ENCODE results near the gene LMAN1. TPM values are rescaled to one million over a fixed set of nuclear protein-coding genes. Genes with fewer than 3 reads are reported as not detected.

LMAN1 gene
- total RNA-seq, 1 experiment from 2014 or later = 40.6 TPM

DNA sequence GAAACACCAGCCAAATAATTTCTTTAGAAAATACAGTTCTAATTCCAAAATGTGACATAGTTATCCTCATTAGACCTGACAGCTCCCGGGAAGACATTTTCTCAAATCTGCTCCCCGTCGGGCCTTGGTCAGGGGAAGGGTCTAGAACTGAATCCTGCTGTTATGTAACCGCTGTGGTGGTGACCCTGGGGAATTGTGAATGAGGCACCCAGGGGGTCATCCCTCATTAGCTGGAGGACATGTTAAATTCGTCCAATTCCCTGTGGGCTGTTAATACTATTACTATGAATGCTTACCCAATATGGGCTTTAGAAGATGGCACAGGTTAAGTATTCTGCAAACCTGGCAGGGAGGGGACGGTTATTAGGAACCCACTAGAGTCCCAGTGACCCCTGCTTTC, 52.4 kb downstream of the LMAN1 start:
- BruUV-seq (replicated peaks) = no TSS peak
- Histone ChIP-seq H3K36me3 (ENCODE audit: control insufficient read depth, insufficient read depth, low read length) (no peaks in the 10 kb centered on the region), H3K4me1 (no peaks in the 10 kb centered on the region), H3K4me3 (ENCODE audit: low read depth, low read length) (no peak overlapping the region), H3K9me3 (no peaks in the 10 kb centered on the region), H3K27me3 (replicated peaks; ENCODE audit: control insufficient read depth, insufficient read depth, low read length) (no peaks in the 10 kb centered on the region)
- Mint-ChIP-seq H3K9me3 (ENCODE audit: unreplicated experiment) (no peaks in the 10 kb centered on the region), H3K27ac (ENCODE audit: unreplicated experiment) (no peak overlapping the region), H3K27me3 (ENCODE audit: insufficient read depth, unreplicated experiment) (peaks cover 15% of the 10 kb centered on the region), H3K36me3 (ENCODE audit: insufficient read depth, unreplicated experiment) (no peaks in the 10 kb centered on the region), H3K4me3 (ENCODE audit: unreplicated experiment) (no peak overlapping the region), H3K4me1 (ENCODE audit: low read depth, unreplicated experiment) (no peaks in the 10 kb centered on the region)
- ChIA-PET CTCF (no interaction called here), POLR2A (no interaction called here)
- intact Hi-C loops (cut with micrococcal nuclease; ENCODE audit: unreplicated experiment) = no loop called here
- TF ChIP-seq, protein P1, sequence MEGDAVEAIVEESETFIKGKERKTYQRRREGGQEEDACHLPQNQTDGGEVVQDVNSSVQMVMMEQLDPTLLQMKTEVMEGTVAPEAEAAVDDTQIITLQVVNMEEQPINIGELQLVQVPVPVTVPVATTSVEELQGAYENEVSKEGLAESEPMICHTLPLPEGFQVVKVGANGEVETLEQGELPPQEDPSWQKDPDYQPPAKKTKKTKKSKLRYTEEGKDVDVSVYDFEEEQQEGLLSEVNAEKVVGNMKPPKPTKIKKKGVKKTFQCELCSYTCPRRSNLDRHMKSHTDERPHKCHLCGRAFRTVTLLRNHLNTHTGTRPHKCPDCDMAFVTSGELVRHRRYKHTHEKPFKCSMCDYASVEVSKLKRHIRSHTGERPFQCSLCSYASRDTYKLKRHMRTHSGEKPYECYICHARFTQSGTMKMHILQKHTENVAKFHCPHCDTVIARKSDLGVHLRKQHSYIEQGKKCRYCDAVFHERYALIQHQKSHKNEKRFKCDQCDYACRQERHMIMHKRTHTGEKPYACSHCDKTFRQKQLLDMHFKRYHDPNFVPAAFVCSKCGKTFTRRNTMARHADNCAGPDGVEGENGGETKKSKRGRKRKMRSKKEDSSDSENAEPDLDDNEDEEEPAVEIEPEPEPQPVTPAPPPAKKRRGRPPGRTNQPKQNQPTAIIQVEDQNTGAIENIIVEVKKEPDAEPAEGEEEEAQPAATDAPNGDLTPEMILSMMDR (IDR thresholded peaks at IDR 0.05; ENCODE audit: insufficient read depth in 1 of 2, low read depth in 1 of 2, low read length in 1 of 2, severe bottlenecking in 1 of 2, unreplicated experiment in 1 of 2) = no peak
- no peak for DNase-seq

DNA sequence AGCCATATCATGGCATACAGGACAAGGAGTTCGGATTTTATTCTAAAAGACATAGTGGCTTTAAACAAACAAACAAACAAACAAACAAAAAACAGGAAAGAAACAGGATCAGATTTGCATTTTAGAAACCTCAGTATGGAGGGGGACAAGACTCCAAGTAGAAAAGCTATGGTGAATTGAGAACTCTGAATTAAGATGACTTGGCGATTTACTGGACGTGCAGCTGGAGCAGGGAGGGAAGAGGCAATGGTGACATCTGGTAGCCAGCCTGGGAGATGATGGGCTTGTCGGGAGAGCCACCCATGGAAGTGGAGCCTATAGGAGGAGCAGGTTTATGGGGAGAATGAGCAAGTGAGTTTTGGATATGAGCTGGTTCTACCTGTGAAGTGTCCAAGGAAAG, 53.8 kb downstream of the LMAN1 start:
- no peaks in the 10 kb centered on the region for H3K4me1 ChIP-seq
- H3K27me3 ChIP-seq (replicated peaks; ENCODE audit: control insufficient read depth, insufficient read depth, low read length) = no peaks in the 10 kb centered on the region
- no peak overlapping the region for H3K4me3 Mint-ChIP-seq (ENCODE audit: unreplicated experiment)
- ChIA-PET CTCF (no interaction called here), POLR2A (no interaction called here)
- H3K9me3 Mint-ChIP-seq (ENCODE audit: unreplicated experiment) = no peaks in the 10 kb centered on the region
- H3K36me3 Mint-ChIP-seq (ENCODE audit: insufficient read depth, unreplicated experiment) = no peaks in the 10 kb centered on the region
- H3K27me3 Mint-ChIP-seq (ENCODE audit: insufficient read depth, unreplicated experiment) = peaks cover 13% of the 10 kb centered on the region
- no peaks in the 10 kb centered on the region for H3K9me3 ChIP-seq
- TF ChIP-seq, protein P1 (IDR thresholded peaks at IDR 0.05; ENCODE audit: insufficient read depth in 1 of 2, low read depth in 1 of 2, low read length in 1 of 2, severe bottlenecking in 1 of 2, unreplicated experiment in 1 of 2) = no peak
- BruUV-seq (replicated peaks) = no TSS peak
- H3K36me3 ChIP-seq (ENCODE audit: control insufficient read depth, insufficient read depth, low read length) = no peaks in the 10 kb centered on the region
- H3K4me3 ChIP-seq (ENCODE audit: low read depth, low read length) = no peak overlapping the region
- DNase-seq = no peak
- H3K27ac Mint-ChIP-seq (ENCODE audit: unreplicated experiment) = no peak overlapping the region
- no peaks in the 10 kb centered on the region for H3K4me1 Mint-ChIP-seq (ENCODE audit: low read depth, unreplicated experiment)
- intact Hi-C loops (cut with micrococcal nuclease; ENCODE audit: unreplicated experiment) = no loop called here

DNA sequence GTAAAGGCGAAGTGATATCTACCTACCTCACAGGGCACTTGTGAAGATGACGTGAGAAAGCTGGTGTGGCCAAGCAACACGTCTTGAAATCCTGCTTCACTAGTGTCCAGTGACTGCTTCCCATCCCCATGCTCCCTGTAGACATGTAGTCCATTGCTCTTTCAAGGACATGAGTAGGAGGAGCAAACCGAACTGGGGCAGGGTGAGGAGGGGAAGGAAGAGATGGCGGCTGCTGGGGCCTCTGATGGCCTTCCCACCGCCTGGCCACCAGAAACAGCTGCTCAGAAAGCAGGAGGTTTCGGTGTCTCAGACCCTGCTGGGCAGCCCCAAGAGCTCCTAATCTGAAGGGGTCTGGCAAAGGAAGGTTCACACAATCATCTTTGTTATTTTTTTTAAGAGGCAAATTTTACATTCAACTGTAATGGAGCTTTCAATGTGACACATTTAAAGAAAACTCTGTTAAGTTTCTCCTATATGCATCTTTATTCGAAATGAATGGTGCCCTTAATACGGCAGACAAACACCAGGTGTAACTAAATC, 55.3 kb downstream of the LMAN1 start:
- ChIA-PET POLR2A (no interaction called here), CTCF (no interaction called here)
- Mint-ChIP-seq H3K9me3 (ENCODE audit: unreplicated experiment) (no peaks in the 10 kb centered on the region), H3K36me3 (ENCODE audit: insufficient read depth, unreplicated experiment) (no peaks in the 10 kb centered on the region), H3K4me3 (ENCODE audit: unreplicated experiment) (no peak overlapping the region), H3K4me1 (ENCODE audit: low read depth, unreplicated experiment) (no peaks in the 10 kb centered on the region), H3K27me3 (ENCODE audit: insufficient read depth, unreplicated experiment) (peaks cover 15% of the 10 kb centered on the region), H3K27ac (ENCODE audit: unreplicated experiment) (no peak overlapping the region)
- no TSS peak for BruUV-seq (replicated peaks)
- DNase-seq = no peak
- Histone ChIP-seq H3K36me3 (ENCODE audit: control insufficient read depth, insufficient read depth, low read length) (no peaks in the 10 kb centered on the region), H3K9me3 (no peaks in the 10 kb centered on the region), H3K4me1 (no peaks in the 10 kb centered on the region), H3K4me3 (ENCODE audit: low read depth, low read length) (no peak overlapping the region), H3K27me3 (replicated peaks; ENCODE audit: control insufficient read depth, insufficient read depth, low read length) (no peaks in the 10 kb centered on the region)
- intact Hi-C loops (cut with micrococcal nuclease; ENCODE audit: unreplicated experiment) = no loop called here
- TF ChIP-seq, protein P1 (IDR thresholded peaks at IDR 0.05; ENCODE audit: insufficient read depth in 1 of 2, low read depth in 1 of 2, low read length in 1 of 2, severe bottlenecking in 1 of 2, unreplicated experiment in 1 of 2) = no peak

Data from Caco-2 (cell line).